AG04449 (cell line): ENCODE data around the gene ACAA1.

Experiments
- CTCF ChIA-PET: fragments of 350-600 bp; formaldehyde crosslinking; extraction: SDS; loops from one replicate; lab custom pipeline; 2021; ENCODE audit warnings: antibody characterized with exemption; lab: Yijun Ruan, JAX
- POLR2A ChIA-PET: fragments of 400-600, 350-600 bp; formaldehyde crosslinking; extraction: SDS; loops from one replicate; lab custom pipeline; 2020; ENCODE audit warnings: antibody characterized with exemption, inconsistent platforms; lab: Yijun Ruan, JAX
- DNase-seq: peaks from one replicate; pipeline ENCODE4 v3.0.0-alpha.2; 2010; ENCODE audit warnings: low read depth, low spot score
- H3K4me3 ChIP-seq: 2 replicates; pipeline ENCODE4 v1.5.1; 2011; ENCODE audit warnings: low read depth, mild to moderate bottlenecking, control low read depth, low read length
- TF ChIP-seq, protein P1 (sequence below): IDR thresholded peaks from one replicate; pipeline ENCODE4 v1.5.1; 2011; ENCODE audit warnings: mild to moderate bottlenecking, moderate library complexity, low read length, control low read depth, inconsistent platforms; ENCODE audit not compliant: insufficient read depth; ENCODE audit errors: missing control alignments

ACAA1 gene

DNA sequence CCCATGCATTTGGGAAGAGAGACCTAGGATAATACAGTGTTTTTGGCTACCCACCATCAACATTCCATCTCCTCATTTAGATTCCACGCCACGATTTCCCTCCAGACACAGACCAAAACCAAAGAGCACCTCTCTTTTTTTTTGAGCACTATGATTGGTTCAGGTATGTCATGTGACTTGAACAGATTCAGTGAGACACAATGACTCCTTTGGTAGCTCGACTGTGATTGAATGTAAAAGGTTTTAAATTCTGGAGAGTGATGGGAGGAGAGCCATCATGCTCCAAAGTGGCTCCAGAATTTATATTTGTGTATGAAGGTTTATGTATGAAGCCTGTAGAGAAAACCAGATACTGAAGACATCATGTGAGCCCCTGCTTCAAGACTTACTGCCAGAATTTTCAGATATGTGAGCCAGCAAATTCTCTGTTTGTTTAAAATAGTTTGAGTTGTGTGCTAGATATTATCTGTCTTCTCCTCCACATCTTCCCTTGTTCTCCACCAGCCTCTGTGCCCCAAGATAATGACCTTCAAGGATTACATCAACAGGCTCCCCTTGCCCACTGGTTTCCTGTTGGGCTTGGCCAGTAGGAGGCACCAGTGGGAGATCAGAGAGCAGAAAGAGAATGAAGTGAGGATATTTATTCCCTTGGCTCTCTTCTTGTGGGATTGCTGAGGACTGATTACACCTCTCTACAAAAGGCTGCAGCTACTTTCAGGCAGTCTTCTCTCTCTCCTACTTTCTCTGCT is 14.0 kb upstream of the ACAA1 start:
- TF ChIP-seq, protein P1, sequence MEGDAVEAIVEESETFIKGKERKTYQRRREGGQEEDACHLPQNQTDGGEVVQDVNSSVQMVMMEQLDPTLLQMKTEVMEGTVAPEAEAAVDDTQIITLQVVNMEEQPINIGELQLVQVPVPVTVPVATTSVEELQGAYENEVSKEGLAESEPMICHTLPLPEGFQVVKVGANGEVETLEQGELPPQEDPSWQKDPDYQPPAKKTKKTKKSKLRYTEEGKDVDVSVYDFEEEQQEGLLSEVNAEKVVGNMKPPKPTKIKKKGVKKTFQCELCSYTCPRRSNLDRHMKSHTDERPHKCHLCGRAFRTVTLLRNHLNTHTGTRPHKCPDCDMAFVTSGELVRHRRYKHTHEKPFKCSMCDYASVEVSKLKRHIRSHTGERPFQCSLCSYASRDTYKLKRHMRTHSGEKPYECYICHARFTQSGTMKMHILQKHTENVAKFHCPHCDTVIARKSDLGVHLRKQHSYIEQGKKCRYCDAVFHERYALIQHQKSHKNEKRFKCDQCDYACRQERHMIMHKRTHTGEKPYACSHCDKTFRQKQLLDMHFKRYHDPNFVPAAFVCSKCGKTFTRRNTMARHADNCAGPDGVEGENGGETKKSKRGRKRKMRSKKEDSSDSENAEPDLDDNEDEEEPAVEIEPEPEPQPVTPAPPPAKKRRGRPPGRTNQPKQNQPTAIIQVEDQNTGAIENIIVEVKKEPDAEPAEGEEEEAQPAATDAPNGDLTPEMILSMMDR: no peak
- no peak overlapping the region for H3K4me3 ChIP-seq
- CTCF ChIA-PET: no interaction called here
- no peak for DNase-seq
- POLR2A ChIA-PET: no interaction called here

DNA sequence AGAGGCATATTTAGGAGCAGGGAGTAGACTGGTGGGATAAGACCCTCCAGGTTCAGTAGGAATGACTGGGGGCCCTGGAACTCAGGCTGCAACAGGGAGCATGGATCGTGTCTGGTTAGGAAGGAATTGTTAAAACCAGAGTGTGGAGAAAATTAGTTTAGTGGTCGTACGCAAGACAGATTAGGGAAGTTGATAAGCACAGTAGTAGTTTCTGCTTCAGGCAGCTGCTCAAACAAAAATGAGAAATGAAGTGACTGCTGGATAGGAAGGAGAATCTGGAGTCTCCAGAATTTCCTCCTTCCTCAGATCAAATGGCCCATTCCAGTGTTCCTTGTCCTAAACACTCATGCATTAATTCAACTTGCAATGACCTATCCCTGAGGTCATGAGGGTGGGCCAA is 12.8 kb upstream of the ACAA1 start:
- TF ChIP-seq, protein P1: no peak
- POLR2A ChIA-PET: no interaction called here
- CTCF ChIA-PET: interaction anchor here (1.9 kb wide), 1 partner anchor 15 kb away, joined by 4 read pairs; the partner anchor contains the start of gene OXSR1
- no peak for DNase-seq
- no peak overlapping the region for H3K4me3 ChIP-seq

DNA sequence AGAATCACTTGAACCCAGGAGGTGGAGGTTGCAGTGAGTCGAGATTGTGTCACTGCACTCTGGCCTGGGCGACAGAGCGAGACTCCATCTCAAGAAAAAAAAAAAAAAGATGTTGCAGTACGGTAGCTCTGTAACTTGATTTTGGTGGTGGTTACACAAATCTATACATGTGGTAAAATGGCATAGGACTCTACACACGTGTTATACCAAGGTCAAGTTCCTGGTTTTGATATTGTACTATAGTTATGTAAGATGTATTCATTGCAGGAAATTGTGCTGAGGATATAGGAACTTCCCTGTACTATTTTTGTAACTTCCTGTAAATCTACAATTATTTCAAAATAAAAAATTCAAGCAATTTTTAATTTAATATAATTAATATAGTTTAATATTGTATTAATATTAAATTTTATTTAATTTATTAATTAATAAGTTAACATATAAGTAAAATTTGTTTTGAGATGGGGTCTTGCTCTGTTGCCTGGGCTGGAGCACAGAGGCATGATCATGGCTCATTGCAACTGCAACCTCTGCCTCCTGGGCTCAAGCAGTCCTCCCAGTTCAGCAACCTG is 11.5 kb upstream of the ACAA1 start:
- TF ChIP-seq, protein P1: no peak
- H3K4me3 ChIP-seq: no peak overlapping the region
- POLR2A ChIA-PET: no interaction called here
- no peak for DNase-seq
- CTCF ChIA-PET: interaction anchor here (1.9 kb wide), 1 partner anchor 16 kb away, joined by 4 read pairs; the partner anchor contains the start of gene OXSR1

DNA sequence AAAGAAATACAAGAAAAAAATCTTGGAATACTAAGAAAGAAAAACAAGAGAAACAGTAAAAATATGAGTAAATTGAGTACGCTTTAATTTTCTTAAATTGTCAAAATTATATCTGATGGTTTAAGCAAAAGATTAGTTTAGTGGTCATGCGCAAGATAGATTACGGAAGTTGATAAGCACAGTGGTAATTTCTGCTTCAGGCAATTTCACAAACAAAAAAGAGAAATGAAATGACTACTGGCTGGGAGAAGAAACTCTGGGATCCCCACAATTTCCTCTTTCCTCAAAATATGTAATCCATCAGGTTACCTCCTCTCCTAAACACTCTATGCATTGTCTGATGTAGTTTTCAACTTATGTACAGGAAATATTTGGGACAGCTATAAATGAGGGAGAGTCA is 10.5 kb upstream of the ACAA1 start:
- no peak overlapping the region for H3K4me3 ChIP-seq
- no peak for DNase-seq
- POLR2A ChIA-PET: no interaction called here
- CTCF ChIA-PET: interaction anchor here (0.7 kb wide), 1 partner anchor 17 kb away, joined by 3 read pairs; no protein-coding TSS in a partner anchor
- TF ChIP-seq, protein P1: no peak

DNA sequence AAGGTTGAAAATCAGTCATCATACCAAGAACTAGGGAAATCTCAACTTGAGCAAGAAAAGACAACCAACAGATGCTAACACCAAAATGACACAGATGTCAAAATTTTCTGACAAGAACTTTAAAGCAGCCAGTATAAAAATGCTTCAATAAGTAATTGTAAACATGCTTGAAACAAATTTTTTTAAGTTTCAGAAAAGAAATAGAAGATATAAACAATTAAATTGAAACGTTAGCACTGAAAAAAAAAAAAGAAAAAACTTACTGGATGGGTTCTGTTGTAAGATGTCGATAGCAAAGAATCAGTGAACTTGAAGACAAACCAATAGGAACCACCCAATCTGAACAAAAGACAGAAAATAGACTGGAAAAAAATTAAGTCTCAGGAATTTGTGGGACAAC is 9.6 kb upstream of the ACAA1 start:
- ChIA-PET CTCF (no interaction called here), POLR2A (interaction anchor here (0.7 kb wide), 1 partner anchor 23 kb away, joined by 3 read pairs; no protein-coding TSS in a partner anchor)
- TF ChIP-seq, protein P1: no peak
- no peak overlapping the region for H3K4me3 ChIP-seq
- no peak for DNase-seq

DNA sequence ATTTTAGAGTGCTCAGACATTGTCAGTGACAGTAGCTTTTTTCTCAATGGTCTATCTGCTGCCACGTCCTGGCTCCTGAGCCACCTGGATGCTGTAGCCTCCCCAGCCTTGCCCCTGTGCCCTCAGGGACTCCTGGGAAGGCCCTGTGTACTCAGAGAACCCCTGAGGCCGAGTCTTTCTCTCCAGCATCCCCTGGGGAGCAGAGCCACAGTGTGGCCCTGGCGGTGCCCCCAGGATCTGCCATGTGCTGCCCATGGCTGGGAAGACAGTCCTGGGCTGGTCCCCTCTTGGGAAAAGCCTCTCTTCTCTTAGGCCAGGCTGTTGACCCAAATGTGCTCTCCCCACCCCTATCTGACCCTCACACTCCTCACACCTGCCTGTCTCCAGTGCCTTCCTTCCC is 6.6 kb upstream of the ACAA1 start:
- ChIA-PET CTCF (no interaction called here), POLR2A (no interaction called here)
- no peak overlapping the region for H3K4me3 ChIP-seq
- no peak for DNase-seq
- TF ChIP-seq, protein P1: no peak
